HEK293T (cell line): Measurements from ENCODE around the gene S100P.

Experiments used
- CTCF ChIA-PET: fragments of 350-600 bp; formaldehyde crosslinking; extraction: SDS; loops from one replicate; lab custom pipeline; 2021; ENCODE audit warnings: antibody characterized with exemption, inconsistent platforms; lab: Yijun Ruan, JAX
- POLR2A ChIA-PET: fragments of 350-600 bp; formaldehyde crosslinking; extraction: SDS; loops from one replicate; lab custom pipeline; 2020; ENCODE audit warnings: antibody characterized with exemption, inconsistent platforms; lab: Yijun Ruan, JAX
- DNase-seq: peaks from one replicate; pipeline ENCODE4 v3.0.0; 2012; ENCODE audit warnings: mixed read lengths; ENCODE audit errors: extremely low spot score
- BHLHE40 ChIP-seq: fragments of 450-650 bp; IDR thresholded peaks from 2 replicates; pipeline ENCODE4 v1.6.1; 2016; ENCODE audit warnings: mild to moderate bottlenecking, moderate library complexity, borderline replicate concordance
- CTBP1 ChIP-seq: fragments of 450-650 bp; IDR thresholded peaks from 2 replicates; pipeline ENCODE4 v1.6.1; 2016; ENCODE audit warnings: borderline replicate concordance
- FOXA1 ChIP-seq: fragments of 450-650 bp; IDR thresholded peaks from 2 replicates; pipeline ENCODE4 v1.6.1; 2016; ENCODE audit warnings: mild to moderate bottlenecking
- FOXK2 ChIP-seq: fragments of 450-650 bp; IDR thresholded peaks from 2 replicates; pipeline ENCODE4 v1.6.1; 2016; ENCODE audit warnings: mild to moderate bottlenecking
- FOXM1 ChIP-seq: fragments of 450-650 bp; IDR thresholded peaks from 2 replicates; pipeline ENCODE4 v1.6.1; 2017; ENCODE audit warnings: mild to moderate bottlenecking, borderline replicate concordance
- HDGF ChIP-seq: fragments of 450-650 bp; IDR thresholded peaks from 2 replicates; pipeline ENCODE4 v1.6.1; 2017; ENCODE audit warnings: antibody characterized with exemption, borderline replicate concordance
- L3MBTL2 ChIP-seq: fragments of 450-650 bp; conservative IDR thresholded peaks from 2 replicates; pipeline ENCODE4 v1.6.1; 2016; ENCODE audit warnings: mild to moderate bottlenecking
- LEF1 ChIP-seq: fragments of 450-650 bp; IDR thresholded peaks from 2 replicates; pipeline ENCODE4 v1.6.1; 2017; ENCODE audit warnings: mild to moderate bottlenecking, borderline replicate concordance
- NFRKB ChIP-seq: fragments of 450-650 bp; IDR thresholded peaks from 2 replicates; pipeline ENCODE4 v1.6.1; 2016; ENCODE audit warnings: mild to moderate bottlenecking, moderate library complexity
- SP1 ChIP-seq: fragments of 450-650 bp; IDR thresholded peaks from 2 replicates; pipeline ENCODE4 v1.6.1; 2017
- SUZ12 ChIP-seq: fragments of 450-650 bp; IDR thresholded peaks from 2 replicates; pipeline ENCODE4 v1.6.1; 2016; ENCODE audit warnings: mild to moderate bottlenecking
- TARDBP ChIP-seq: fragments of 450-650 bp; IDR thresholded peaks from 2 replicates; pipeline ENCODE4 v1.6.1; 2016
- ZNF384 ChIP-seq: fragments of 450-650 bp; IDR thresholded peaks from 2 replicates; pipeline ENCODE4 v1.6.1; 2016
- TF ChIP-seq, protein P1 (sequence below): fragments of 450-650 bp; IDR thresholded peaks from 2 replicates; pipeline ENCODE4 v1.6.1; 2016

S100P gene

DNA sequence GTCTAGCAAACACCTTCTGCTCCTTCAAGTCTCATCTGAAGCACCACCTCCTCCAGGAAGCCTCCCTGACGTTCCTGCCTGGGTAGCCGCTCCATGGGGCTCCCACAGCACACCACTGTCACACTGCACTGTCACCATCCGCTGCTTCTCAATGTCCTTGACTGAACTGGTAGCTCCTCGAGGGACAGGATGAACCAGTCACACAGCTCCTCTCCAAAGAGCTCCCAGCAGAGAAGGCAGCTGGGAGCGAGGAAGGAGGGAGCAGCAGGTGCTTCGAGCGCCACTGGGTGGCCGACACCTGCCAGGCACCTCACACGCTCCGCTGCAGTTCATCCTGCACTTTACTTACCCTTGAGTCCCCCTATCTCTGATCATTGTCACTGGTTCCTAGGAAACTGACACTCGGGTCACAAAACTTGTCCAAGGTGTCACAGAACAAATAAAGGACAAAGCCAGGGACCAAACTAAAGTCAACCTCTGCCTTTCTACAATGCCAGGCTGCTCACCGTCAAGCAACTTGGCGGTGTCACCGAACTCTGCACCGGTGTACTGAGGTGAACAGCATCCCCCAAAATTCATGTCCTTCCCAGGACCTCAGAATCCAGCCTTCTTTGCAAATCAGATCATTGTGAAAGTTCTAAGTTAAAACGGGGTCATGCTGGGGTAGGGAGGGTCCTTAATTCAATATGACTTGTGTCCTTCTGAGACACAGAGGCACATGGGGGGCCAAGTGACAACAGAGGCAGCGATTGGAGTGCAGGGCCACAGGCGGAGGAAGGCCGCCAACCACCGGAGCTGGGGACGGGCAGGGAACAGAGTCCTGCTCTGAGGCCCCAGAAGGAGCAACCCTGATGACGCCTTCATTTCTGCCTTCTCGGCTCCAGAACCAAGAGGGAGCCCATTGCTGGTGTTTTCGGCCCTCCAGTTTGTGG is 5.5 kb upstream of the S100P start:
- DNase-seq, result no peak
- CTCF ChIA-PET, result interaction anchor here (0.6 to 1.7 kb wide), 2 partner anchors 13 to 334 kb away, joined by 3 to 6 read pairs; no protein-coding TSS in a partner anchor
- 0 out of 2 replicates have a peak, but pooled peaks have one; percentile 33 for TF ChIP-seq HDGF
- TF ChIP-seq SUZ12, result no peak
- POLR2A ChIA-PET, result interaction anchor here (1.1 to 5.7 kb wide), 5 partner anchors 10 to 114 kb away, joined by 3 to 55 read pairs (median 4); partner anchors contain the start of genes MAN2B2 and MRFAP1

DNA sequence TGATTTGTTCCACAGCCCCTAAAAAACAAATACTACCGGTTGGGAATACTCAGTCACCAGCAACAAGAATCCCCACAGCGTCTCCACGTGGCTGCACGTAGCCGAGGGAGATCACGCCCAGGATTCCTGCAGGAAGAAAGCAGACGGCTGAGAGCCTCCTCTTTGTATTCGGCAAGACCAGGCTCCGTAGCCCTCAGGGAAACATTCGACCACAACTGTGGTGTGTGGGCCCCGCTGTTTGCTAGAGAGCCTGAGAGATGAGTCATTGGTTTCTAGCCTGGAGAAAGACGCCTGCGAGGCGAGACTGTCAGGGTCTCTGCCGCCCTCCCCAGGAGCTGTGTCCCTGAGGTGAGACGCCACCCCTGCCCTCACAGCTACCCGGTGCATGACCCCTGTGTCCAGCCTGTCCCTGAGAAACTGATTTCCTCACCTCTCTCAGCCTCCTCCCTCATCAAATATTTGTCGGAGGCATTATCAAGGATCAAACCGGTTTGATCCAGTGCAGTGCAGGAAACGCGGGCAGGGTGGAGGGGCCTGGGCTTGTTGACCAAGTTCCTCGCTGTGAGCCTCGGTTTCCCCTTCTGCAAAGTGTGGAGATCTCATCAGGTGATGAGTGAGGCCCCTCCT is 4.7 kb upstream of the S100P start:
- ChIA-PET POLR2A (interaction anchor here (1.1 to 5.7 kb wide), 5 partner anchors 11 to 49 kb away, joined by 3 to 55 read pairs (median 4); partner anchors contain the start of gene MRFAP1), CTCF (interaction anchor here (1.7 kb wide), 1 partner anchor 12 kb away, joined by 6 read pairs; no protein-coding TSS in a partner anchor)
- TF ChIP-seq L3MBTL2 (peak; percentile 87), LEF1 (no peak)
- peak; percentile 59 for DNase-seq

DNA sequence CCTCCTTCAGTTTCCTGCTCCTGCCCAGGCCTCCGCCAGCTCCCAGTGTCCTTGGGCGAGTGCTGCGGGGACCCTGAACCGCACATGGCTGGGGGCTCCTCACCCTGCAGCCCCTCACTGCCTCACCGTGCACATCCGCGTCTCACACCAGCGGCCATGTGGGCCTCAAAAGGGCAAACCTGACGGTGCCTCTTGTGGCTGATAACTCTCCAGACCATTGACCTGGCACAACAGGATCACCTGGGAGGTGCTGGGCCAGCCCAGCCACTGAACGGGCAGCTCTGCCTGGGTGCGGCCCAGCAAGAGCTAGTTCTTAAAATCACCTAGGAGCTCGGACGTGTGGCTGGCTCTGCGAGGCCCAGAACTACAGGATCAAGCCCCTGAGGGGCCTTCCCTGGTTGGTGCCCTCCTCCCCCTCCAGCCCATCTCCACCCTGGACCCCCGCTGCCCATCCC is 4.1 kb upstream of the S100P start:
- ChIA-PET POLR2A (interaction anchor here (0.8 to 5.7 kb wide), 9 partner anchors 9 to 49 kb away, joined by 3 to 55 read pairs (median 4); partner anchors contain the start of genes BLOC1S4, MRFAP1 and MRFAP1L1), CTCF (interaction anchor here (0.6 to 2.1 kb wide), 5 partner anchors 9 to 143 kb away, joined by 3 to 15 read pairs (median 3); no protein-coding TSS in a partner anchor)
- TF ChIP-seq FOXK2, result no peak
- no peak for TF ChIP-seq FOXM1
- no peak for TF ChIP-seq FOXA1
- no peak for TF ChIP-seq LEF1
- no peak for TF ChIP-seq CTBP1
- TF ChIP-seq L3MBTL2, result no peak
- no peak for TF ChIP-seq SUZ12
- TF ChIP-seq ZNF384, result no peak
- DNase-seq, result no peak

- CTCF ChIA-PET, result interaction anchor here (1.0 kb wide), 1 partner anchor 9 kb away, joined by 3 read pairs; no protein-coding TSS in a partner anchor
- TF ChIP-seq LEF1, result no peak
- no peak for TF ChIP-seq L3MBTL2
- TF ChIP-seq ZNF384, result no peak
- no peak for TF ChIP-seq TARDBP
- TF ChIP-seq FOXM1, result no peak
- no peak for TF ChIP-seq HDGF
- no peak for TF ChIP-seq BHLHE40
- TF ChIP-seq CTBP1, result no peak
- TF ChIP-seq, protein P1, sequence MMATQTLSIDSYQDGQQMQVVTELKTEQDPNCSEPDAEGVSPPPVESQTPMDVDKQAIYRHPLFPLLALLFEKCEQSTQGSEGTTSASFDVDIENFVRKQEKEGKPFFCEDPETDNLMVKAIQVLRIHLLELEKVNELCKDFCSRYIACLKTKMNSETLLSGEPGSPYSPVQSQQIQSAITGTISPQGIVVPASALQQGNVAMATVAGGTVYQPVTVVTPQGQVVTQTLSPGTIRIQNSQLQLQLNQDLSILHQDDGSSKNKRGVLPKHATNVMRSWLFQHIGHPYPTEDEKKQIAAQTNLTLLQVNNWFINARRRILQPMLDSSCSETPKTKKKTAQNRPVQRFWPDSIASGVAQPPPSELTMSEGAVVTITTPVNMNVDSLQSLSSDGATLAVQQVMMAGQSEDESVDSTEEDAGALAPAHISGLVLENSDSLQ, result no peak
- no peak for TF ChIP-seq NFRKB
- TF ChIP-seq FOXA1, result no peak
- no peak for TF ChIP-seq SUZ12
- POLR2A ChIA-PET, result interaction anchor here (0.8 to 4.8 kb wide), 6 partner anchors 8 to 52 kb away, joined by 3 to 21 read pairs (median 10); partner anchors contain the start of genes BLOC1S4, MRFAP1 and MRFAP1L1
- no peak for DNase-seq
Observed at GRCh38 chr4:6692379-6692778, 1.3 kb upstream of the S100P start.

GRCh38 chr4:6692806-6693205 is 872 bp upstream of the S100P start:
- no peak for DNase-seq
- POLR2A ChIA-PET, result interaction anchor here (0.8 to 4.8 kb wide), 6 partner anchors 8 to 52 kb away, joined by 3 to 21 read pairs (median 10); partner anchors contain the start of genes BLOC1S4, MRFAP1 and MRFAP1L1
- TF ChIP-seq LEF1 (no peak), SP1 (no peak)
- CTCF ChIA-PET, result interaction anchor here (1.0 kb wide), 1 partner anchor 9 kb away, joined by 3 read pairs; no protein-coding TSS in a partner anchor

DNA sequence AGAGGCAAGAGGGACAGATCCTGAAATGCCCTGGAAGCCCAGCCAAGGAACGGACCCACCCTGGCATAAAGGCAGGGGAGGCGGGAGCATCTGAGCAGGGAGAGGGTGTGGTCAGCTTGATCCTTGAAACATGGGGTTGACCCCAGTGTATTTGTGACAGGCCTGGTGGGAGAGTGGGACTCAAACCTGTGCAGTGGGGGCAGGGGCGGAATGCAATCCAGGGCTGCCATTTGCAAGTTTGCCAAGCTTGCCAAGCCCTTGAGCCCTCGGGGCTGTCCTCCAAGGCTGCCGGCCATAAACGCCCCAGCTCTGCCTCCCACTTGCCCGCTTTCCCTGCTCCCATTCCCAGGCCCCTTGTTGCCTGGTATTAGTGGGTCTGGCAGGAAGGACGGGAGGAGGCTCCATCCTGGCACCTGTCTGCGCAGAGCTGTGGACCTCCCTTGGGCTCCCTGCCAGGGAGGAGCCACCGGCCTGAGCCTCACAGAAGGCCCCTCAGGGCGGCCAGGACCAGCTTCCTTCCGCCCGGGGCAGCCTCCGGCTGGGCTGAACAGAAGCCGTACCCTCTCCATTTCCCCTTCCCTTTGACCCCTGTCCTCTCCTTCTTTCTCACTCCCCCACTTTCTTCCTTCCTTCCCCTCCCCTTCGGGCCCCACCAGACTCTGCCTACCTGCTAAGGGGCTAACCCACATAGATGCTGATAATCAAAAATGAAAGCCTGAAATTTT is 661 bp downstream of the S100P start:
- no peak for DNase-seq
- TF ChIP-seq, protein P1, result no peak
- no peak for TF ChIP-seq FOXK2
- TF ChIP-seq L3MBTL2, result no peak
- no peak for TF ChIP-seq NFRKB
- TF ChIP-seq SP1, result no peak
- ChIA-PET CTCF (interaction anchor here (0.7 to 1.1 kb wide), 3 partner anchors 13 to 696 kb away, joined by 3 to 4 read pairs (median 3); no protein-coding TSS in a partner anchor), POLR2A (interaction anchor here (0.6 to 4.8 kb wide), 5 partner anchors 15 to 54 kb away, joined by 3 to 21 read pairs (median 11); partner anchors contain the start of genes BLOC1S4, MRFAP1 and MRFAP1L1)
